Measurements from ENCODE around the gene LUZP2. TPM values are rescaled to one million over a fixed set of nuclear protein-coding genes. Genes with fewer than 3 reads are reported as not detected.

Gene LUZP2
- total RNA-seq, 1 experiment from 2014 or later: not detected

DNA sequence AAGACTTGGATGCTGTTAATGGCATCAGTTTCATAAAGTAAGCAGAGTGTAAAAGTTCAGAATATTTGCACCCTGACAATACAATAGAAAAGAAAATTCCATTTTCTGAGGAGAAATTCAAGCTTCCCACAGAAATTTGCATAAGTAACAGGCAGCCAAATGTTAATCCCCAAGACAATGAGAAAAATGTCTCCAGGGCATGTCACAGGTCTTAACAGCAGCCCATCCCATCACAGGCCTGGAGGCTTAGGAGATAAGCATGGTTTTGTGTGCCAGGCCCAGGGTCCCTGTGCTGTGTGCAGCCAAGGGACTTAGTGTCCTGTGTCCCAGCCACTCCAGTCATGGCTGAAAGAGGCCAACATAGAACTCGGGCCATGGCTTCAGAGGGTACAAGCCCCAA lies 347.6 kb downstream of the LUZP2 start:
- no TSS peak for BruUV-seq (replicated peaks)
- Histone ChIP-seq H3K4me1 (no peaks in the 10 kb centered on the region), H3K4me3 (ENCODE audit: low read depth, low read length) (no peak overlapping the region), H3K36me3 (ENCODE audit: control insufficient read depth, insufficient read depth, low read length) (no peaks in the 10 kb centered on the region), H3K27me3 (replicated peaks; ENCODE audit: control insufficient read depth, insufficient read depth, low read length) (no peaks in the 10 kb centered on the region), H3K9me3 (no peaks in the 10 kb centered on the region)
- ChIA-PET POLR2A (no interaction called here), CTCF (no interaction called here)
- Mint-ChIP-seq H3K27me3 (ENCODE audit: insufficient read depth, unreplicated experiment) (no peaks in the 10 kb centered on the region), H3K9me3 (ENCODE audit: unreplicated experiment) (no peaks in the 10 kb centered on the region), H3K36me3 (ENCODE audit: insufficient read depth, unreplicated experiment) (no peaks in the 10 kb centered on the region), H3K4me3 (ENCODE audit: unreplicated experiment) (no peak overlapping the region), H3K27ac (ENCODE audit: unreplicated experiment) (no peak overlapping the region), H3K4me1 (ENCODE audit: low read depth, unreplicated experiment) (no peaks in the 10 kb centered on the region)
- intact Hi-C loops (cut with micrococcal nuclease; ENCODE audit: unreplicated experiment): no loop called here
- DNase-seq: no peak
- TF ChIP-seq, protein P1, sequence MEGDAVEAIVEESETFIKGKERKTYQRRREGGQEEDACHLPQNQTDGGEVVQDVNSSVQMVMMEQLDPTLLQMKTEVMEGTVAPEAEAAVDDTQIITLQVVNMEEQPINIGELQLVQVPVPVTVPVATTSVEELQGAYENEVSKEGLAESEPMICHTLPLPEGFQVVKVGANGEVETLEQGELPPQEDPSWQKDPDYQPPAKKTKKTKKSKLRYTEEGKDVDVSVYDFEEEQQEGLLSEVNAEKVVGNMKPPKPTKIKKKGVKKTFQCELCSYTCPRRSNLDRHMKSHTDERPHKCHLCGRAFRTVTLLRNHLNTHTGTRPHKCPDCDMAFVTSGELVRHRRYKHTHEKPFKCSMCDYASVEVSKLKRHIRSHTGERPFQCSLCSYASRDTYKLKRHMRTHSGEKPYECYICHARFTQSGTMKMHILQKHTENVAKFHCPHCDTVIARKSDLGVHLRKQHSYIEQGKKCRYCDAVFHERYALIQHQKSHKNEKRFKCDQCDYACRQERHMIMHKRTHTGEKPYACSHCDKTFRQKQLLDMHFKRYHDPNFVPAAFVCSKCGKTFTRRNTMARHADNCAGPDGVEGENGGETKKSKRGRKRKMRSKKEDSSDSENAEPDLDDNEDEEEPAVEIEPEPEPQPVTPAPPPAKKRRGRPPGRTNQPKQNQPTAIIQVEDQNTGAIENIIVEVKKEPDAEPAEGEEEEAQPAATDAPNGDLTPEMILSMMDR (IDR thresholded peaks at IDR 0.05; ENCODE audit: insufficient read depth in 1 of 2, low read depth in 1 of 2, low read length in 1 of 2, severe bottlenecking in 1 of 2, unreplicated experiment in 1 of 2): no peak

DNA sequence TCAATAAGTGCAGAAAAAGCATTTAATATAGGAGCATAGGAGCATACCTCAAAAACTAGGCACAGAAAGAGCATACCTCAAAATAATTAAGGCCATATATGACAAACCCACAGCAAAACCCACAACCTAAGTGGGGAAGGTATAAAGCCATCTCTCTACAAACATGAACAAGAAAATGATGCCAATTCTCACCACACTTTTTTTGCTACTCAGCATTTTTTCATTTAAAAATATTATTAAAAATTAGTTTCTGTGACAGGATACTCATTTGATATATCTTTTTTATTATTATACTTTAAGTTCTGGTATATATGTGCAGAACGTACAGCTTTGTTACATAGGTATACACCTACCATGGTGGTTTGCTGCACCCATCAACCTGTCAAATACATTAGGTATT lies 352.0 kb downstream of the LUZP2 start:
- no peaks in the 10 kb centered on the region for H3K9me3 ChIP-seq
- intact Hi-C loops (cut with micrococcal nuclease; ENCODE audit: unreplicated experiment): no loop called here
- H3K27ac Mint-ChIP-seq (ENCODE audit: unreplicated experiment): no peak overlapping the region
- POLR2A ChIA-PET: no interaction called here
- TF ChIP-seq, protein P1 (IDR thresholded peaks at IDR 0.05; ENCODE audit: insufficient read depth in 1 of 2, low read depth in 1 of 2, low read length in 1 of 2, severe bottlenecking in 1 of 2, unreplicated experiment in 1 of 2): no peak
- no TSS peak for BruUV-seq (replicated peaks)
- no peaks in the 10 kb centered on the region for H3K4me1 ChIP-seq
- H3K4me1 Mint-ChIP-seq (ENCODE audit: low read depth, unreplicated experiment): no peaks in the 10 kb centered on the region
- CTCF ChIA-PET: no interaction called here
- no peak overlapping the region for H3K4me3 Mint-ChIP-seq (ENCODE audit: unreplicated experiment)
- peaks cover 11% of the 10 kb centered on the region for H3K9me3 Mint-ChIP-seq (ENCODE audit: unreplicated experiment)
- H3K4me3 ChIP-seq (ENCODE audit: low read depth, low read length): no peak overlapping the region
- no peaks in the 10 kb centered on the region for H3K27me3 Mint-ChIP-seq (ENCODE audit: insufficient read depth, unreplicated experiment)
- no peaks in the 10 kb centered on the region for H3K27me3 ChIP-seq (replicated peaks; ENCODE audit: control insufficient read depth, insufficient read depth, low read length)
- DNase-seq: no peak
- H3K36me3 Mint-ChIP-seq (ENCODE audit: insufficient read depth, unreplicated experiment): no peaks in the 10 kb centered on the region
- no peaks in the 10 kb centered on the region for H3K36me3 ChIP-seq (ENCODE audit: control insufficient read depth, insufficient read depth, low read length)

DNA sequence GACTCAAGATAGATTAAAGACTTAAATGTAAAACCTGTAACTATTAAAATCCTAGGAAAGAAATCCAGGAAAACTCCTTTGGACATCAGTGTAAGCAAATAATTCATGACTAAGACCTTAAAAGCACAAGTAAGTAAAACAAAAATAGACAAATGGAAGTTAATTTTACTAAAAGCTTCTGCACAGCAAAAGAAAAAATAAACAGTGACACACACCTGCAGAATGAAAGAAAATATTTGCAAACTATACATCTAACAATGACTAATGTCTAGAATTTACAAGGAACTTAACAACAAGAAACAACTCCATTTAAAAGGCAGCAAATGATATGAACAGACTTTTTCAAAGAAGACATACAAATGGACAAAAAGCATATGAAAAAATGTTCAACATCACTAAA lies 359.1 kb downstream of the LUZP2 start:
- Mint-ChIP-seq H3K27me3 (ENCODE audit: insufficient read depth, unreplicated experiment) (no peaks in the 10 kb centered on the region), H3K36me3 (ENCODE audit: insufficient read depth, unreplicated experiment) (no peaks in the 10 kb centered on the region), H3K4me1 (ENCODE audit: low read depth, unreplicated experiment) (no peaks in the 10 kb centered on the region), H3K9me3 (ENCODE audit: unreplicated experiment) (peaks cover 18% of the 10 kb centered on the region), H3K27ac (ENCODE audit: unreplicated experiment) (no peak overlapping the region), H3K4me3 (ENCODE audit: unreplicated experiment) (no peak overlapping the region)
- DNase-seq: no peak
- no TSS peak for BruUV-seq (replicated peaks)
- 0 out of 2 replicates have a peak, but pooled peaks cover 2% of the 10 kb centered on the region for H3K9me3 ChIP-seq
- TF ChIP-seq, protein P1 (IDR thresholded peaks at IDR 0.05; ENCODE audit: insufficient read depth in 1 of 2, low read depth in 1 of 2, low read length in 1 of 2, severe bottlenecking in 1 of 2, unreplicated experiment in 1 of 2): no peak
- intact Hi-C loops (cut with micrococcal nuclease; ENCODE audit: unreplicated experiment): no loop called here
- H3K4me1 ChIP-seq: no peaks in the 10 kb centered on the region
- no peaks in the 10 kb centered on the region for H3K36me3 ChIP-seq (ENCODE audit: control insufficient read depth, insufficient read depth, low read length)
- no peak overlapping the region for H3K4me3 ChIP-seq (ENCODE audit: low read depth, low read length)
- POLR2A ChIA-PET: no interaction called here
- CTCF ChIA-PET: no interaction called here
- no peaks in the 10 kb centered on the region for H3K27me3 ChIP-seq (replicated peaks; ENCODE audit: control insufficient read depth, insufficient read depth, low read length)

Data from Caco-2 (cell line).